IMR-90 (cell line): ENCODE results near the gene ZFYVE21.

ENCODE experiments used
- BHLHE40 ChIP-seq: fragments of 150-350 bp; IDR thresholded peaks from 2 replicates; pipeline ENCODE4 v1.6.1; 2016; ENCODE audit warnings: mild to moderate bottlenecking, low read depth, low read length
- CEBPB ChIP-seq: IDR thresholded peaks from 2 replicates; pipeline ENCODE4 v1.6.1; 2012; ENCODE audit warnings: low read depth, low read length, improper control_type of control experiment
- CHD1 ChIP-seq: IDR thresholded peaks from 2 replicates; pipeline ENCODE4 v1.6.1; 2012; ENCODE audit warnings: low read depth, low read length, improper control_type of control experiment
- CTCF ChIP-seq: conservative IDR thresholded peaks from 2 replicates; pipeline ENCODE4 v1.5.1; 2012; ENCODE audit warnings: mild to moderate bottlenecking, low read depth, low read length, improper control_type of control experiment
- FOS ChIP-seq: fragments of 150-350 bp; IDR thresholded peaks from 2 replicates; pipeline ENCODE4 v1.6.1; 2016; ENCODE audit warnings: low read depth, low read length
- MAFK ChIP-seq: IDR thresholded peaks from 2 replicates; pipeline ENCODE4 v1.6.1; 2012; ENCODE audit warnings: low read depth, low read length, improper control_type of control experiment
- MXI1 ChIP-seq: IDR thresholded peaks from 2 replicates; pipeline ENCODE4 v1.6.1; 2012; ENCODE audit warnings: low read depth, mild to moderate bottlenecking, low read length, moderate library complexity, borderline replicate concordance
- POLR2A ChIP-seq: IDR thresholded peaks from 2 replicates; pipeline ENCODE4 v1.6.1; 2012; ENCODE audit warnings: mild to moderate bottlenecking, low read depth, low read length
- RCOR1 ChIP-seq: IDR thresholded peaks from 2 replicates; pipeline ENCODE4 v1.6.1; 2012; ENCODE audit warnings: mild to moderate bottlenecking, low read length, improper control_type of control experiment; ENCODE audit not compliant: insufficient replicate concordance
- RFX5 ChIP-seq: IDR thresholded peaks from 2 replicates; pipeline ENCODE4 v1.8.0; 2012; ENCODE audit warnings: low read depth, mild to moderate bottlenecking, low read length, moderate library complexity
- SMC3 ChIP-seq: fragments of 150-350 bp; IDR thresholded peaks from 2 replicates; pipeline ENCODE4 v1.6.1; 2016; ENCODE audit warnings: low read depth, mild to moderate bottlenecking, antibody characterized with exemption, low read length, moderate library complexity
- TF ChIP-seq, protein P1 (sequence below): fragments of 150-350 bp; IDR thresholded peaks from 2 replicates; pipeline ENCODE4 v1.6.1; 2017; ENCODE audit warnings: mild to moderate bottlenecking, antibody characterized with exemption, low read length, low read depth
- TF ChIP-seq, protein P2 (sequence below): fragments of 150-350 bp; IDR thresholded peaks from 2 replicates; pipeline ENCODE4 v1.6.1; 2016; ENCODE audit warnings: low read depth, mild to moderate bottlenecking, low read length, moderate library complexity, borderline replicate concordance

- TF ChIP-seq CTCF (peak; percentile 31; the same call in 1 of the 2 replicates), MXI1 (no peak), MAFK (no peak), CHD1 (no peak), SMC3 (peak; percentile 48), POLR2A (no peak), RCOR1 (no peak), FOS (no peak), RFX5 (no peak), CEBPB (no peak), BHLHE40 (peak; percentile 66; the same call in 1 of the 2 replicates)
- TF ChIP-seq, protein P1, sequence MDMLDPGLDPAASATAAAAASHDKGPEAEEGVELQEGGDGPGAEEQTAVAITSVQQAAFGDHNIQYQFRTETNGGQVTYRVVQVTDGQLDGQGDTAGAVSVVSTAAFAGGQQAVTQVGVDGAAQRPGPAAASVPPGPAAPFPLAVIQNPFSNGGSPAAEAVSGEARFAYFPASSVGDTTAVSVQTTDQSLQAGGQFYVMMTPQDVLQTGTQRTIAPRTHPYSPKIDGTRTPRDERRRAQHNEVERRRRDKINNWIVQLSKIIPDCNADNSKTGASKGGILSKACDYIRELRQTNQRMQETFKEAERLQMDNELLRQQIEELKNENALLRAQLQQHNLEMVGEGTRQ, result no peak
- TF ChIP-seq, protein P2, sequence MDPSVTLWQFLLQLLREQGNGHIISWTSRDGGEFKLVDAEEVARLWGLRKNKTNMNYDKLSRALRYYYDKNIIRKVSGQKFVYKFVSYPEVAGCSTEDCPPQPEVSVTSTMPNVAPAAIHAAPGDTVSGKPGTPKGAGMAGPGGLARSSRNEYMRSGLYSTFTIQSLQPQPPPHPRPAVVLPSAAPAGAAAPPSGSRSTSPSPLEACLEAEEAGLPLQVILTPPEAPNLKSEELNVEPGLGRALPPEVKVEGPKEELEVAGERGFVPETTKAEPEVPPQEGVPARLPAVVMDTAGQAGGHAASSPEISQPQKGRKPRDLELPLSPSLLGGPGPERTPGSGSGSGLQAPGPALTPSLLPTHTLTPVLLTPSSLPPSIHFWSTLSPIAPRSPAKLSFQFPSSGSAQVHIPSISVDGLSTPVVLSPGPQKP, result no peak
These were observed 36.3 kb upstream of the ZFYVE21 start for GRCh38 chr14:103679351-103679750.
